Activated CD4-positive, alpha-beta memory T cell treated with anti-CD3 and anti-CD28 coated beads for 36 hours (primary cell): ENCODE results near the gene MEGF8. TPM values are rescaled to one million over a fixed set of nuclear protein-coding genes. Genes with fewer than 3 reads are reported as not detected.

ENCODE experiments used
- CTCF ChIA-PET: fragments of 350-600 bp; sonication (Branson Sonifier 250); formaldehyde crosslinking; loops from one replicate; lab custom pipeline; 2021; ENCODE audit warnings: antibody characterized with exemption, inconsistent platforms; lab: Charles Lee
- POLR2A ChIA-PET: fragments of 350-600 bp; sonication (Branson Sonifier 250); formaldehyde crosslinking; loops from one replicate; lab custom pipeline; 2021; ENCODE audit warnings: antibody characterized with exemption; lab: Charles Lee
- DNase-seq: peaks from one replicate; pipeline ENCODE4 v3.0.0-alpha.2; 2020
- H3K27ac Mint-ChIP-seq: one replicate; pipeline ENCODE4 v1.8.0; 2021; ENCODE audit warnings: mixed read lengths
- H3K27me3 Mint-ChIP-seq: one replicate; pipeline ENCODE4 v1.8.0; 2021; ENCODE audit warnings: mixed read lengths
- H3K36me3 Mint-ChIP-seq: one replicate; pipeline ENCODE4 v1.8.0; 2021; ENCODE audit warnings: mixed read lengths
- H3K4me1 Mint-ChIP-seq: one replicate; pipeline ENCODE4 v1.8.0; 2021; ENCODE audit warnings: low read depth, mixed read lengths
- H3K4me3 Mint-ChIP-seq: one replicate; pipeline ENCODE4 v1.8.0; 2021; ENCODE audit warnings: mild to moderate bottlenecking, mixed read lengths
- H3K9me3 Mint-ChIP-seq: one replicate; pipeline ENCODE4 v1.8.0; 2021; ENCODE audit warnings: mixed read lengths
- intact Hi-C: fragments of 100-400 bp; cut with micrococcal nuclease; formaldehyde crosslinking; loops from one replicate; pipeline ENCODE4 v1.15.1; 2023
- total RNA-seq, 2 experiments: library from RNA; stranded (reverse); gene quantifications; one replicate each; pipeline ENCODE4 v1.2.3, GENCODE V29; 2021

MEGF8 gene
- total RNA-seq, 2 experiments from 2014 or later: 6.0 to 7.2 TPM

GRCh38 chr19:42281827-42282762 lies 43.3 kb upstream of the MEGF8 start:
- ChIA-PET POLR2A (interaction anchor here (0.7 to 1.3 kb wide), 5 partner anchors 11 to 39 kb away, joined by 3 to 6 read pairs (median 4); partner anchors contain the start of genes GSK3A and PAFAH1B3), CTCF (interaction anchor here (0.9 to 2.1 kb wide), 4 partner anchors 12 to 38 kb away, joined by 3 to 7 read pairs (median 4); no protein-coding TSS in a partner anchor)
- peak; percentile 18 for DNase-seq
- no peak overlapping the region for H3K27ac Mint-ChIP-seq
- H3K4me1 Mint-ChIP-seq: peaks cover 52% of the 10 kb centered on the region
- no peaks in the 10 kb centered on the region for H3K9me3 Mint-ChIP-seq
- H3K4me3 Mint-ChIP-seq: no peak overlapping the region
- H3K36me3 Mint-ChIP-seq: peaks cover 2% of the 10 kb centered on the region
- no peaks in the 10 kb centered on the region for H3K27me3 Mint-ChIP-seq
- intact Hi-C loops: loop anchor here (2.0 kb wide), 1 partner anchor 65 kb away; the partner anchor contains the start of gene DEDD2

- intact Hi-C loops: loop anchor here (1.0 to 2.0 kb wide), 7 partner anchors 15 to 66 kb away; partner anchors contain the start of genes DEDD2, ERF, MEGF8 and PAFAH1B3
- Mint-ChIP-seq H3K36me3 (peaks cover 6% of the 10 kb centered on the region), H3K9me3 (no peaks in the 10 kb centered on the region), H3K4me3 (no peak overlapping the region), H3K27me3 (no peaks in the 10 kb centered on the region), H3K27ac (no peak overlapping the region), H3K4me1 (peaks cover 48% of the 10 kb centered on the region)
- CTCF ChIA-PET: interaction anchor here (1.1 to 2.1 kb wide), 3 partner anchors 12 to 39 kb away, joined by 3 to 7 read pairs (median 5); no protein-coding TSS in a partner anchor
- DNase-seq: no peak
- POLR2A ChIA-PET: interaction anchor here (1.0 to 1.1 kb wide), 2 partner anchors 12 to 38 kb away, joined by 3 to 4 read pairs; no protein-coding TSS in a partner anchor
These were observed 42.6 kb upstream of the MEGF8 start for GRCh38 chr19:42282819-42283187.

- H3K4me3 Mint-ChIP-seq: no peak overlapping the region
- peak; percentile 97 for DNase-seq
- H3K36me3 Mint-ChIP-seq: peaks cover 6% of the 10 kb centered on the region
- ChIA-PET POLR2A (interaction anchor here (1.1 to 1.9 kb wide), 3 partner anchors 13 to 43 kb away, joined by 3 to 7 read pairs (median 4); partner anchors contain the start of gene GSK3A), CTCF (interaction anchor here (1.1 to 2.1 kb wide), 3 partner anchors 13 to 40 kb away, joined by 3 to 7 read pairs (median 5); no protein-coding TSS in a partner anchor)
- H3K4me1 Mint-ChIP-seq: peaks cover 44% of the 10 kb centered on the region
- intact Hi-C loops: loop anchor here (1.0 to 2.0 kb wide), 8 partner anchors 15 to 85 kb away; partner anchors contain the start of genes DEDD2, ERF, MEGF8 and PAFAH1B3
- H3K27ac Mint-ChIP-seq: no peak overlapping the region
- no peaks in the 10 kb centered on the region for H3K9me3 Mint-ChIP-seq
- H3K27me3 Mint-ChIP-seq: no peaks in the 10 kb centered on the region
These were observed 42.0 kb upstream of the MEGF8 start for GRCh38 chr19:42283188-42284065.

GRCh38 chr19:42284066-42284501 lies 41.4 kb upstream of the MEGF8 start:
- ChIA-PET CTCF (interaction anchor here (0.6 to 2.8 kb wide), 2 partner anchors 12 to 46 kb away, joined by 3 to 12 read pairs; no protein-coding TSS in a partner anchor), POLR2A (interaction anchor here (1.3 to 1.9 kb wide), 3 partner anchors 42 to 151 kb away, joined by 3 to 7 read pairs (median 4); partner anchors contain the start of genes GSK3A and POU2F2)
- Mint-ChIP-seq H3K27me3 (no peaks in the 10 kb centered on the region), H3K27ac (no peak overlapping the region), H3K9me3 (no peaks in the 10 kb centered on the region), H3K4me3 (no peak overlapping the region), H3K4me1 (peaks cover 38% of the 10 kb centered on the region), H3K36me3 (peaks cover 6% of the 10 kb centered on the region)
- DNase-seq: peak; percentile 85
- intact Hi-C loops: loop anchor here (2.0 kb wide), 1 partner anchor 85 kb away; no protein-coding TSS in a partner anchor

- intact Hi-C loops: loop anchor here (2.0 kb wide), 1 partner anchor 86 kb away; no protein-coding TSS in a partner anchor
- Mint-ChIP-seq H3K4me3 (peak overlapping the region; percentile 76), H3K27me3 (no peaks in the 10 kb centered on the region), H3K27ac (peak overlapping the region; percentile 72), H3K9me3 (no peaks in the 10 kb centered on the region), H3K4me1 (peaks cover 31% of the 10 kb centered on the region), H3K36me3 (peaks cover 6% of the 10 kb centered on the region)
- ChIA-PET POLR2A (interaction anchor here (1.3 to 1.9 kb wide), 3 partner anchors 42 to 152 kb away, joined by 3 to 7 read pairs (median 4); partner anchors contain the start of genes GSK3A and POU2F2), CTCF (interaction anchor here (0.6 to 2.8 kb wide), 3 partner anchors 11 to 45 kb away, joined by 3 to 12 read pairs (median 5); partner anchors contain the start of gene GSK3A)
- DNase-seq: peak; percentile 46
These were observed 40.7 kb upstream of the MEGF8 start for GRCh38 chr19:42284591-42285341.

GRCh38 chr19:42285541-42285941 lies 39.9 kb upstream of the MEGF8 start:
- Mint-ChIP-seq H3K27ac (peak overlapping the region; percentile 19), H3K4me1 (peaks cover 31% of the 10 kb centered on the region), H3K9me3 (no peaks in the 10 kb centered on the region), H3K4me3 (peak overlapping the region; percentile 76), H3K27me3 (no peaks in the 10 kb centered on the region), H3K36me3 (peaks cover 9% of the 10 kb centered on the region)
- no peak for DNase-seq
- intact Hi-C loops: loop anchor here (2.0 kb wide), 1 partner anchor 87 kb away; no protein-coding TSS in a partner anchor
- CTCF ChIA-PET: interaction anchor here (0.8 to 2.8 kb wide), 2 partner anchors 10 to 43 kb away, joined by 5 to 12 read pairs; partner anchors contain the start of gene GSK3A
- POLR2A ChIA-PET: interaction anchor here (1.5 to 1.9 kb wide), 2 partner anchors 43 to 153 kb away, joined by 4 to 7 read pairs; partner anchors contain the start of genes GSK3A and POU2F2

- H3K27ac Mint-ChIP-seq: peak overlapping the region; percentile 19
- intact Hi-C loops: loop anchor here (2.0 kb wide), 1 partner anchor 87 kb away; no protein-coding TSS in a partner anchor
- CTCF ChIA-PET: interaction anchor here (2.8 kb wide), 1 partner anchor 10 kb away, joined by 12 read pairs; no protein-coding TSS in a partner anchor
- H3K9me3 Mint-ChIP-seq: no peaks in the 10 kb centered on the region
- no peak for DNase-seq
- POLR2A ChIA-PET: no interaction called here
- H3K4me3 Mint-ChIP-seq: peak overlapping the region; percentile 76
- H3K27me3 Mint-ChIP-seq: no peaks in the 10 kb centered on the region
- H3K4me1 Mint-ChIP-seq: peaks cover 31% of the 10 kb centered on the region
- peaks cover 9% of the 10 kb centered on the region for H3K36me3 Mint-ChIP-seq
These were observed 39.5 kb upstream of the MEGF8 start for GRCh38 chr19:42285988-42286348.

- no peak for DNase-seq
- POLR2A ChIA-PET: no interaction called here
These were observed 39.0 kb upstream of the MEGF8 start for GRCh38 chr19:42286349-42287016.

GRCh38 chr19:42287017-42287826 lies 38.2 kb upstream of the MEGF8 start:
- POLR2A ChIA-PET: no interaction called here
- Mint-ChIP-seq H3K4me3 (no peak overlapping the region), H3K9me3 (no peaks in the 10 kb centered on the region), H3K27me3 (no peaks in the 10 kb centered on the region), H3K36me3 (peaks cover 11% of the 10 kb centered on the region), H3K27ac (no peak overlapping the region), H3K4me1 (peaks cover 25% of the 10 kb centered on the region)
- CTCF ChIA-PET: interaction anchor here (0.6 to 2.8 kb wide), 4 partner anchors 8 to 154 kb away, joined by 3 to 12 read pairs (median 5); no protein-coding TSS in a partner anchor
- intact Hi-C loops: no loop called here
- no peak for DNase-seq

More at GRCh38 chr19:42286349-42287016, 39.0 kb upstream of the MEGF8 start:
- no peaks in the 10 kb centered on the region for H3K9me3 Mint-ChIP-seq
- peak overlapping the region; percentile 19 for H3K27ac Mint-ChIP-seq
- no peak overlapping the region for H3K4me3 Mint-ChIP-seq
- intact Hi-C loops: no loop called here
- no peaks in the 10 kb centered on the region for H3K27me3 Mint-ChIP-seq
- peaks cover 9% of the 10 kb centered on the region for H3K36me3 Mint-ChIP-seq
- CTCF ChIA-PET: interaction anchor here (2.8 kb wide), 1 partner anchor 9 kb away, joined by 12 read pairs; no protein-coding TSS in a partner anchor
- peaks cover 27% of the 10 kb centered on the region for H3K4me1 Mint-ChIP-seq
